GM19239 (cell line): ENCODE measurements around the gene HAUS7.

ENCODE experiments used
- DNase-seq: peaks from one replicate; pipeline ENCODE4 v3.0.0; 2011; ENCODE audit warnings: low spot score; ENCODE audit not compliant: insufficient read length
- FAIRE-seq: peaks from 2 replicates; lab custom pipeline; 2011; peaks lifted over from hg19 to GRCh38; lab: Jason Lieb, UNC

The HAUS7 gene

DNA sequence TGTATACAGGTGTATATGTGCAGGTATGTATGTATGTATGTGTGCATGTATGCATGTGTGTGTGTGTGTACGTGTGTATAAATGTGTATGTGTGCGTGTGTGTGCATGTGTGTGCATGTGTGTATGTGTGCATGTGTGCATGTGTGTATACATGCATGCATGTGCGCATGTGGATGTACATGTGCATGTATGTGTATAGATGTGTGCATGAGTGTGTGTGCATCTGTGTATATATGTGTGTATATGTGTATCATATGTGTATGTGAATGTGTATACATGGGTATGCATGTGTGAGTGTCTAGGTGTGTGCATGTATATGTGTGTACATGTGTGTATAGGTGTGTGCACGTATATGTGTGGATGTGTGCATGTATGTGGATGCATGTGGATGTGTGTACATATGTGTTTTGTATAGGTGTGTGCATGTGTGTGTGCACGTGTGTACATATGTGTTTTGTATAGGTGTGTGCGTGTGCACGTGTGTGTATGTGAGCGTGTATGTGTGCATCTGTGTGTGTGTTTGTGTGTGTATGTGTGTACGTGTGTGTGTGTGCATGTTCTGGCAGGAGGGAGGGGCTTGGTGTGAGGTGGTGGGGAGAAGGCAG, 30.4 kb upstream of the HAUS7 start:
- FAIRE-seq (no peak), DNase-seq (no peak)

- DNase-seq, result no peak
- FAIRE-seq, result no peak
Observed at GRCh38 chrX:153499876-153500275, 29.5 kb upstream of the HAUS7 start.

DNA sequence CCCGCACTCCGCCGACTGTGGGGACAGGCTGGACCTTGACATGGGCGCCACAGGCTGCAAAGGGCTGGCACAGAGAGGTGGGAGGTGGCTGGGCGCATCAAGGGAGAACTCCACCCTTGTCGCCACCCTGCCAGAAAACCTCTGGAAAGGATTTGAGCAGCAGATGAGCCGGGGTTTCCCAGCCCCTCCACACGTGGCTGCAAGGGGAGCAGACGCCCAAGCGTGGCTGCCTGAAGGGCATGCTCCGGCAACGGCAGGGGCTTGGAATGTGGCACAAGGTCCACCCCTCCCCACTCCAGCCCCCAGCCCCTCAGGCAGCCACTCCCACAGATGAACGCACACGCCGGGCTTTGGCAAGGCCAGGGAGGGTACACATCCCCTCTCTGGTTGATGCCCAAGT, 29.0 kb upstream of the HAUS7 start:
- FAIRE-seq (no peak), DNase-seq (no peak)

DNA sequence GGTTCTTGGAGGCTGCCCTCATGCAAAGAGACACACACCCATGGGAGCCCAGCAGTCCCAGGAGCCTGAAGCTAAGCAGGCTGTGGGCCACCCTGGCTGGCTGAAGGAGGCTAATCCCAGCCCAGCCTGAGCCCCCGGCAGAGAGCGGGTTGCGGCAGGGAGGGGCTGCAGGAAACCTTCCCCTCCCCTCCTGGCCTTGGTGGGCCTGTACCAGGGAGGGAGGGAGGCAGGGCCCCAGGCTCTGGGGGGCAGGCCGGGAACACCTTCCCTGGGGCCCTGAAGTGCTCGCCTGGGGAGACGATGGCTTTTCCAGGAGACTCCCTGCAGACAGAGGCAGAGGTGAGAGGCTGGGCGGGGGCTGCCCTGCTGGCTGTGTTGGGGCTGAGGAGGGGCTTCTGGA, 28.1 kb upstream of the HAUS7 start:
- FAIRE-seq, result no peak
- DNase-seq, result no peak

DNA sequence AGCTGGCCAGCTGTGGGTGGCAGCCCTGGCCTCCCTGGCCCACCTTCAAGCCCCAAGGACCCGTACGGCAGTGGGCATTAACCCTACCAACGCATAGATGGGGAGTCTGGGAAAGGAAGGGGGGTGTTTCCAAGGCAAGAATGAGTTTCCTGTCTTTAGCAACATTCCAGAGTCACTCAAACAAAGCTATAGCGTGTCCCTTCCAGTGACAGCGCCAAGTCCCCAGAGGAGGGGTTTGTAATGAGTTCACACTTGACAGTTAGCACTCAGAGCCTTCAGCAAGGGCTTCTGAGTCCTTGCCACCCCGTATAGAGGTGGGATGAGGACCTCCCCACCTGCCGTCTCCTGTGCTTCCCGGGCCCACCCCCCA, 26.2 kb upstream of the HAUS7 start:
- no peak for DNase-seq
- FAIRE-seq, result no peak

- DNase-seq (no peak), FAIRE-seq (no peak)
Observed at GRCh38 chrX:153495903-153496589, 25.7 kb upstream of the HAUS7 start.

- no peak for FAIRE-seq
- no peak for DNase-seq
Observed at GRCh38 chrX:153495362-153495751, 25.0 kb upstream of the HAUS7 start.

DNA sequence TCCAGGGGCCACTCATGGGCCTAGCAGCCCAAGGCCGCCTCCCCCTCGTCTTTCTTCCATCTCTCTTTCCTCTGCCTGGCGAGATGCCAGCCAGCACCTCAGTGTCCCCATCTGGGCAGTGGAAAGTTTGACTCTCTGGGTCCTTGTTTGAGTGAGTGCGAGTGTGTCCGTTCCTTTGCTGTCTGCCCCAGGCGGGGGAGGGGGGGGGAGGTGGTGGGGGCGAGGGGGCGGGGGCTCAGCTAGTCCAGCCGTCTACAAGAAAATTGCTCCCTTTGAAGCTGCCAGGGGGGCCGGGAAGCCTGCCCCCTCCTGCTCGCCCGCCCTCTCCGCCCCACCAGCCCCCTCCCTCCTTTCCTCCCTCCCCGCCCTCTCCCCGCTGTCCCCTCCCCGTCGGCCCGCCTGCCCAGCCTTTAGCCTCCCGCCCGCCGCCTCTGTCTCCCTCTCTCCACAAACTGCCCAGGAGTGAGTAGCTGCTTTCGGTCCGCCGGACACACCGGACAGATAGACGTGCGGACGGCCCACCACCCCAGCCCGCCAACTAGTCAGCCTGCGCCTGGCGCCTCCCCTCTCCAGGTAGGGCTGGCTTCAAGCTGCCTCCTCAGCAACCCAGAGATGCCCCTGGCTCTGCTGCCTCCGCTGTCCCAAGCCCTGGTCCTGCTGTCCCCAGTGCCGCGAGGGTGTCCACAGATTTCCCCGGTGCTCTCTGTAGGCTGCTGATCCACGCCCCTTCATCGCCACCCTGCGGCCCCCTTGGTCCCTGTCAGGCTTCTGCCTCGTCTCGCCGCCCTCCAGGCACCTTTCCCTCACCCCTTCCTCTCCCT, 24.4 kb upstream of the HAUS7 start, which contains the start of gene BGN:
Gene BGN (plus strand): TSS at position 440 of the 821 bp plus-strand sequence. CDS start 9,652 bp downstream, outside the sequence.
- DNase-seq, result no peak
- FAIRE-seq, result no peak

DNA sequence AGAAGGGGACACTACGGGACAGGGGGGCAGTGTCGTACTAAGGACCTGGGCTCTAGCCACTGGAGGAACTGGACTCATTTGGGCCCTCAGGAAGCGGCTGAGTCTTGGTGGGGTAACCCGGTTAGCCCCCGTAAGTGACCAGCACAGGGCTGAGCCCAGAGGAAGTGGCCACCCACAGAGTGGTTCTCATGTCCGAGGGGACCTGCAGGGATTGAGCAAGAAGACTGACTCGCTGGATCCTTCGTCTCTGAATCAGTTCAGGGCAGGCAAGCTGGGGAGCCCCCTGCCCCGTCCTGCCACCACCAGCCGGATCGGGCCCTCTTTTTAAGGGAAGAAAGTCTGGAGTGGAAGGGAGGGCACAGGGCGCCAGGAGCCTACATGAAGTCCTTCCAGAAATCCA, 23.7 kb upstream of the HAUS7 start:
- no peak for DNase-seq
- FAIRE-seq, result no peak

GRCh38 chrX:153493085-153493484, 22.7 kb upstream of the HAUS7 start:
- FAIRE-seq, result no peak
- DNase-seq, result no peak

- FAIRE-seq (no peak), DNase-seq (no peak)
Observed at GRCh38 chrX:153492543-153492942, 22.2 kb upstream of the HAUS7 start.

GRCh38 chrX:153491918-153492317, 21.5 kb upstream of the HAUS7 start:
- FAIRE-seq, result no peak

GRCh38 chrX:153491351-153491914, 21.1 kb upstream of the HAUS7 start:
- no peak for FAIRE-seq
- DNase-seq, result no peak

More at GRCh38 chrX:153491918-153492317, 21.5 kb upstream of the HAUS7 start:
- no peak for DNase-seq

- DNase-seq, result no peak
- no peak for FAIRE-seq
Observed at GRCh38 chrX:153490217-153490930, 20.0 kb upstream of the HAUS7 start.

- FAIRE-seq (no peak), DNase-seq (no peak)
Observed at GRCh38 chrX:153488231-153488914, 18.0 kb upstream of the HAUS7 start.

DNA sequence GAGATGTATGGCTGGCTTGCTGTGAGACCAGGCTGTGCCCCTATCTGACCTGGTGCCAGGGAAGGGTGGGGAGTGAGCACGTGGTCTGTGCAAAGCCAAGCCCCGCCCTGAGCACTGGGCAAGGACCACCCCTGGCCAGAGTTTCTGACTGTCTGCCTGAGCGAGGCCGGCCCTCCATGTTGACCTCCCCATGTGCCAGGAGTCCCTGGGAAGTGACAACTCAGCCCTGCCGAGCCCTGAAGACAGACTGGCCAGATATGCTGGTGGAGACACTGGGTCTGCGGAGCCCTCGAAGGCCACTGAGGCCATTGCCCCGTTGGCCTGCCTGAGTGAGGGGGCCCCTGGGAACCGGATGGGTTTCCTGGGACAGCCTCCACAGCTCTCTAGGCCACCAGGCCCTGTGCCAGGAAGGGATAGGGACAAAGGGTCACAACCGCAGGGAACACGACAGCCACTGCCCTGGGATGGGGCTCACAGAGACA, 17.3 kb upstream of the HAUS7 start:
- no peak for FAIRE-seq
- DNase-seq, result no peak

DNA sequence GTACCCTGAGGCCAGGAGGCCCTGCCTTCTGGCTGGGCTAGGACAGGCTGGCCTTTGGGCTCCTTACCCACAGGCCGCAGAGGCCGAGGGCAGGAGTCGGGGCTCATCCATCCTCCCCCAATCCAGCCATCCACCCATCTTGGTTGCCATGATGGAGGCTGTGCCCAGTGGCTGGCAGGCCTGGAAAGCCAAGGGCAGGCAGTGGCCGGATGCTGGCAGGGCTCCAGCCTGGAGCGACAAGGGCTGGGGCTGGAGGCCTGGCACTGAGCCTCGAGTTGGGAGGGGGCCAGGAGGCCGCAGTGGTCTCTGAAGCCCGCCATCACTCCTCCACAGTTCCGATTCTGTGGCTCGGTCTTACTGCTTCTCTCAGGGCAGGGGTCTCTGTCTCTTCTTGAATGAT, 15.8 kb upstream of the HAUS7 start:
- DNase-seq (no peak), FAIRE-seq (no peak)

DNA sequence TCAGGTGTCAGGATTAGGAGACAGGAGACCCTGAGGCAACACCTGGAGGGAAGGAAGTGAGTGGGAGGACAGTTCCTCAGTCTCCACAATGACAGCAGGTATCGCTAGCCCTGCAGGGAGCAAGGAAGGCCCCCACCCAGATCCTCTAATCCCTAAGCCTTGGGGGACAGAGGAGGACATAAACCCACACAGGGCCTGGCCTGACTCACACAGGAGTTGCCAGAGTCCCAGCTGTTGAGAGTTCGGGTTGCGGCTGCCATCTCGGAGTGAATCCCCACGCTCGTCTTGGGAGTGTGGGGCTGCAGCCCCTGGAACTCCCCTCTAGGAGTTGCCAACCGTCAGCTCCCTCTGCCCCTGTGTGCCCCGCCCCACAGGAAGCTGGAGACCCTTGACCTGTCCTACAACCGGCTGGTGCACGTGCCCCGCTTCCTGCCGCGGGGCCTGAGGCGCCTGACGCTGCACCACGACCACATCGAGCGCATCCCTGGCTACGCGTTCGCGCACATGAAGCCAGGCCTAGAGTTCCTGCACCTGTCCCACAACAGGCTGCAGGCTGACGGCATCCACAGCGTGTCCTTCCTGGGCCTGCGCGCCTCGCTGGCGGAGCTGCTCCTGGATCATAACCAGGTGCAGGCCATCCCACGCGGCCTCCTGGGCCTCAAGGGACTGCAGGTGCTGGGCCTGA, 15.2 kb upstream of the HAUS7 start:
- no peak for FAIRE-seq
- DNase-seq, result no peak

GRCh38 chrX:153482376-153483015, 12.1 kb upstream of the HAUS7 start:
- DNase-seq, result no peak
- FAIRE-seq, result no peak
